HEK293 (cell line): ENCODE data around the gene SSTR1.

ENCODE experiments used
- CTCF ChIA-PET: fragments of 350-600 bp; formaldehyde crosslinking; extraction: SDS; loops from one replicate; lab custom pipeline; 2021; ENCODE audit warnings: antibody characterized with exemption; lab: Yijun Ruan, JAX
- POLR2A ChIA-PET: fragments of 300-600 bp; formaldehyde crosslinking; extraction: SDS; loops from one replicate; lab custom pipeline; 2020; ENCODE audit warnings: antibody characterized with exemption, inconsistent platforms; lab: Yijun Ruan, JAX
- H3K27ac ChIP-seq: fragments of 200-500 bp; sonication (Bioruptor generic); 2 replicates; pipeline ENCODE4 v1.5.1; 2014; ENCODE audit warnings: low read depth, low read length, control low read depth, inconsistent platforms; ENCODE audit errors: extremely low read depth
- H3K36me3 ChIP-seq, 2 experiments: fragments of 200-500 bp in 1 of 2; sonication (Bioruptor generic) in 1 of 2; 1 replicate in 1 of 2; 2 replicates in 1 of 2; pipeline ENCODE4 v1.5.1; 2014 to 2017; ENCODE audit warnings: inconsistent platforms in 2 of 2, low read length in 2 of 2; ENCODE audit not compliant: control insufficient read depth in 2 of 2, insufficient read depth in 1 of 2
- H3K4me1 ChIP-seq: fragments of 200-500 bp; sonication (Bioruptor generic); 2 replicates; pipeline ENCODE4 v1.5.1; 2014; ENCODE audit warnings: mild to moderate bottlenecking, low read length, inconsistent platforms; ENCODE audit not compliant: control insufficient read depth, insufficient read depth
- H3K4me3 ChIP-seq: 2 replicates; pipeline ENCODE4 v1.5.1; 2011; ENCODE audit warnings: low read depth, mild to moderate bottlenecking, control low read depth, low read length, moderate library complexity
- H3K9me3 ChIP-seq: fragments of 200-500 bp; sonication (Bioruptor generic); 2 replicates; pipeline ENCODE4 v1.5.1; 2014; ENCODE audit warnings: low read depth, low read length, inconsistent platforms; ENCODE audit not compliant: control insufficient read depth, insufficient read depth
- ATF2 ChIP-seq: fragments of 450-650 bp; formaldehyde crosslinking; IDR thresholded peaks from 2 replicates; pipeline ENCODE4 v1.5.1; 2016; ENCODE audit warnings: missing biosample characterization, missing genetic modification characterization, low read depth
- GLI2 ChIP-seq: fragments of 450-650 bp; formaldehyde crosslinking; IDR thresholded peaks from 2 replicates; pipeline ENCODE4; 2017; ENCODE audit warnings: missing biosample characterization, missing genetic modification characterization, low read depth, borderline replicate concordance
- OVOL3 ChIP-seq: fragments of 450-650 bp; formaldehyde crosslinking; IDR thresholded peaks from 2 replicates; pipeline ENCODE4 v1.5.1; 2016; ENCODE audit warnings: missing biosample characterization, missing genetic modification characterization
- PRDM2 ChIP-seq: fragments of 450-650 bp; formaldehyde crosslinking; IDR thresholded peaks from 2 replicates; pipeline ENCODE4 v1.5.1; 2016; ENCODE audit warnings: missing biosample characterization, missing genetic modification characterization, borderline replicate concordance
- SP7 ChIP-seq: fragments of 450-650 bp; formaldehyde crosslinking; IDR thresholded peaks from 2 replicates; pipeline ENCODE4 v1.5.1; 2016; ENCODE audit warnings: missing biosample characterization, missing genetic modification characterization
- TRIM28 ChIP-seq: IDR thresholded peaks from 2 replicates; pipeline ENCODE4 v1.6.1; 2011; ENCODE audit warnings: low read length, control low read depth, borderline replicate concordance
- ZEB2 ChIP-seq: fragments of 450-650 bp; formaldehyde crosslinking; IDR thresholded peaks from 2 replicates; pipeline ENCODE4 v1.5.1; 2016; ENCODE audit warnings: missing biosample characterization, missing genetic modification characterization
- ZNF146 ChIP-seq: fragments of 450-650 bp; formaldehyde crosslinking; IDR thresholded peaks from 2 replicates; pipeline ENCODE4 v1.5.1; 2016; ENCODE audit warnings: missing biosample characterization, missing genetic modification characterization
- ZNF184 ChIP-seq: fragments of 450-650 bp; IDR thresholded peaks from 2 replicates; pipeline ENCODE4 v1.5.1; 2018; ENCODE audit warnings: missing biosample characterization, mild to moderate bottlenecking, missing genetic modification characterization
- ZNF292 ChIP-seq: fragments of 450-650 bp; formaldehyde crosslinking; IDR thresholded peaks from 2 replicates; pipeline ENCODE4 v1.5.1; 2016; ENCODE audit warnings: low read depth, missing biosample characterization, missing genetic modification characterization, borderline replicate concordance
- ZNF398 ChIP-seq: fragments of 450-650 bp; formaldehyde crosslinking; IDR thresholded peaks from 2 replicates; pipeline ENCODE4 v1.5.1; 2017; ENCODE audit warnings: missing biosample characterization, missing genetic modification characterization
- ZNF544 ChIP-seq: fragments of 450-650 bp; formaldehyde crosslinking; IDR thresholded peaks from 2 replicates; pipeline ENCODE4 v1.5.0; 2017; ENCODE audit warnings: missing biosample characterization, missing genetic modification characterization
- ZNF558 ChIP-seq: fragments of 450-650 bp; formaldehyde crosslinking; IDR thresholded peaks from 2 replicates; pipeline ENCODE4 v1.5.1; 2016; ENCODE audit warnings: missing biosample characterization, missing genetic modification characterization
- ZNF561 ChIP-seq: fragments of 450-650 bp; IDR thresholded peaks from 2 replicates; pipeline ENCODE4 v1.5.1; 2018; ENCODE audit warnings: missing biosample characterization, missing genetic modification characterization, borderline replicate concordance
- TF ChIP-seq, protein P1 (sequence below): fragments of 450-650 bp; formaldehyde crosslinking; IDR thresholded peaks from 2 replicates; pipeline ENCODE4 v1.5.1; 2016; ENCODE audit warnings: missing biosample characterization, missing genetic modification characterization
- TF ChIP-seq, protein P2 (sequence below): fragments of 450-650 bp; formaldehyde crosslinking; IDR thresholded peaks from 2 replicates; pipeline ENCODE4 v1.5.1; 2016; ENCODE audit warnings: missing biosample characterization, missing genetic modification characterization

The SSTR1 gene

DNA sequence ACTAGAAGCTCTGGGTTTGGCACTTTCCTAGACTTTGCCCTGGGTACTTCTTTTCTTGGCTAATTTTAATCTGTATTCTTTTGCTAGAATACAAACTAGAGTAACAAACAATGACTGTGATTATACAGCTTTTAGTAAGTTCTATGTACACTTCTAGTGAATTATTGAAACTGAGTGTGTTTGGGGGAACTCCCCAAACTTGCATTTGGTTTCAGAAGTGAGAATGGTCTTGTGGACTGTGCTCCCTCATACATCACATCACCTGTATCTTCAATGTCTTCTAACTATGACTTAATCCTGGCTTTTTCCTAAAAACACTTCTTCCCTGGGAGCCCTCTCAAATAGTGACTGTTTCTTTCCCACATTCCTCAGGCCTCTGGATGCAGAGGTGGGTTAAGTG, 23.6 kb upstream of the SSTR1 start (continued):
- TF ChIP-seq, protein P1, sequence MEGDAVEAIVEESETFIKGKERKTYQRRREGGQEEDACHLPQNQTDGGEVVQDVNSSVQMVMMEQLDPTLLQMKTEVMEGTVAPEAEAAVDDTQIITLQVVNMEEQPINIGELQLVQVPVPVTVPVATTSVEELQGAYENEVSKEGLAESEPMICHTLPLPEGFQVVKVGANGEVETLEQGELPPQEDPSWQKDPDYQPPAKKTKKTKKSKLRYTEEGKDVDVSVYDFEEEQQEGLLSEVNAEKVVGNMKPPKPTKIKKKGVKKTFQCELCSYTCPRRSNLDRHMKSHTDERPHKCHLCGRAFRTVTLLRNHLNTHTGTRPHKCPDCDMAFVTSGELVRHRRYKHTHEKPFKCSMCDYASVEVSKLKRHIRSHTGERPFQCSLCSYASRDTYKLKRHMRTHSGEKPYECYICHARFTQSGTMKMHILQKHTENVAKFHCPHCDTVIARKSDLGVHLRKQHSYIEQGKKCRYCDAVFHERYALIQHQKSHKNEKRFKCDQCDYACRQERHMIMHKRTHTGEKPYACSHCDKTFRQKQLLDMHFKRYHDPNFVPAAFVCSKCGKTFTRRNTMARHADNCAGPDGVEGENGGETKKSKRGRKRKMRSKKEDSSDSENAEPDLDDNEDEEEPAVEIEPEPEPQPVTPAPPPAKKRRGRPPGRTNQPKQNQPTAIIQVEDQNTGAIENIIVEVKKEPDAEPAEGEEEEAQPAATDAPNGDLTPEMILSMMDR, result no peak

DNA sequence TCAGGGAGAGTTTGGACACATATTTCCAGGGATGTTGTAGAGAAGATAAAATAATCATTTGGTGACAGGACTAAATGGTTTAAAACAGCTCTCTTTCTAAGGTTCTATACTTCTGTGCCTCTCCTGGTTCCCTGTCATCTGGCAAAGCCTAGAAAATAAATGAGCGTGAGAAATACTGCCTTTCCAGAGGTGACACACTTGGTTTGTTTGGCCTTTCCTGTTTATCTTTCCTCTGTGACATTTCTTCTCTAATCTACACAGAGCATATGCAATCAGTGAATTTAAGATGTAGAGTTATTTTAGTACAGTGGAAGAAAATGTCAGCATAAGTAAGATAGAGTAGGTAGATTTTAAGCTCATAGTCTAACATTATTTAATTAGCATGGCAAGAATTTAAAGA, 22.0 kb upstream of the SSTR1 start:
- Histone ChIP-seq H3K36me3 (no peaks in the 10 kb centered on the region), H3K4me3 (no peak overlapping the region), H3K9me3 (no peaks in the 10 kb centered on the region), H3K27ac (no peak overlapping the region), H3K4me1 (no peaks in the 10 kb centered on the region)
- no peak for TF ChIP-seq SP7 (tag by site-specific recombination)
- no peak for TF ChIP-seq ZNF558 (tag by site-specific recombination)
- no peak for TF ChIP-seq GLI2 (tag by site-specific recombination)
- no peak for TF ChIP-seq ZNF544 (tag by site-specific recombination)
- TF ChIP-seq, protein P2, sequence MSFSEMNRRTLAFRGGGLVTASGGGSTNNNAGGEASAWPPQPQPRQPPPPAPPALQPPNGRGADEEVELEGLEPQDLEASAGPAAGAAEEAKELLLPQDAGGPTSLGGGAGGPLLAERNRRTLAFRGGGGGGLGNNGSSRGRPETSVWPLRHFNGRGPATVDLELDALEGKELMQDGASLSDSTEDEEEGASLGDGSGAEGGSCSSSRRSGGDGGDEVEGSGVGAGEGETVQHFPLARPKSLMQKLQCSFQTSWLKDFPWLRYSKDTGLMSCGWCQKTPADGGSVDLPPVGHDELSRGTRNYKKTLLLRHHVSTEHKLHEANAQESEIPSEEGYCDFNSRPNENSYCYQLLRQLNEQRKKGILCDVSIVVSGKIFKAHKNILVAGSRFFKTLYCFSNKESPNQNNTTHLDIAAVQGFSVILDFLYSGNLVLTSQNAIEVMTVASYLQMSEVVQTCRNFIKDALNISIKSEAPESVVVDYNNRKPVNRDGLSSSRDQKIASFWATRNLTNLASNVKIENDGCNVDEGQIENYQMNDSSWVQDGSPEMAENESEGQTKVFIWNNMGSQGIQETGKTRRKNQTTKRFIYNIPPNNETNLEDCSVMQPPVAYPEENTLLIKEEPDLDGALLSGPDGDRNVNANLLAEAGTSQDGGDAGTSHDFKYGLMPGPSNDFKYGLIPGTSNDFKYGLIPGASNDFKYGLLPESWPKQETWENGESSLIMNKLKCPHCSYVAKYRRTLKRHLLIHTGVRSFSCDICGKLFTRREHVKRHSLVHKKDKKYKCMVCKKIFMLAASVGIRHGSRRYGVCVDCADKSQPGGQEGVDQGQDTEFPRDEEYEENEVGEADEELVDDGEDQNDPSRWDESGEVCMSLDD, result no peak
- no peak for TF ChIP-seq ATF2
- TF ChIP-seq ZNF561 (tag by site-specific recombination), result no peak
- TF ChIP-seq ZNF398, result no peak
- ChIA-PET POLR2A (no interaction called here), CTCF (interaction anchor here (1.0 to 1.5 kb wide), 2 partner anchors 11 to 476 kb away, joined by 3 to 8 read pairs; no protein-coding TSS in a partner anchor)

DNA sequence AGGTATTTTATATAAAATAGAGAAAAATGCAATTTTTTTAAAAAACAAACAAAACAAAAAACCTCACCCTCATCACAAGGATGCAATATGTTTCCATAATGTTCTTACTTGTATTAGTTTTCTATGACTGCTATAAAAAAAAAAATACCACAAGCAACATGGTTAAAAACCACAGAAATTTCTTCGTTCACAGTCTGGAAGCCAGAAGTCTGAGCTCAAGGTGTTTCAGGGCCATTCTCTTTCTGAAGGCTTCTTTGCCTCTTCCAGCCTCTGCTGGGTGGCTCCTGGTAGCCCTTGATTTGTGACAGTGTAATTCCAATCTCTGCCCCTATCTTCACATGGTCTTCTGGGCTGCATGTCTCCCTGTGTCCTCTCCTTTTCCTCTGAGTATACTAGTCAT, 21.5 kb upstream of the SSTR1 start:
- ChIA-PET CTCF (interaction anchor here (1.0 to 1.5 kb wide), 2 partner anchors 11 to 476 kb away, joined by 3 to 8 read pairs; no protein-coding TSS in a partner anchor), POLR2A (no interaction called here)
- Histone ChIP-seq H3K4me1 (no peaks in the 10 kb centered on the region), H3K9me3 (no peaks in the 10 kb centered on the region), H3K4me3 (no peak overlapping the region), H3K36me3 (no peaks in the 10 kb centered on the region), H3K27ac (no peak overlapping the region)
- TF ChIP-seq ZNF184, result no peak
- TF ChIP-seq ZNF146 (tag by site-specific recombination), result no peak
- no peak for TF ChIP-seq PRDM2 (tag by site-specific recombination)
- TF ChIP-seq, protein P2, result no peak
- no peak for TF ChIP-seq OVOL3 (tag by site-specific recombination)
- no peak for TF ChIP-seq ZNF292 (tag by site-specific recombination)
- TF ChIP-seq TRIM28, result no peak
- TF ChIP-seq ZEB2 (tag by site-specific recombination), result no peak
